GM15510 (cell line): Measurements from ENCODE around the gene CHI3L1.

Experiments
- POLR2A ChIP-seq: IDR thresholded peaks from 3 replicates; pipeline ENCODE4 v1.6.1; 2011; ENCODE audit warnings: borderline replicate concordance; ENCODE audit not compliant: insufficient read length; ENCODE audit errors: extremely low read depth

Gene CHI3L1

GRCh38 chr1:203213126-203213525 is 26.6 kb upstream of the CHI3L1 start:
- TF ChIP-seq POLR2A = no peak

GRCh38 chr1:203211812-203212211 is 25.3 kb upstream of the CHI3L1 start:
- no peak for TF ChIP-seq POLR2A

GRCh38 chr1:203210988-203211387 is 24.5 kb upstream of the CHI3L1 start:
- no peak for TF ChIP-seq POLR2A

- TF ChIP-seq POLR2A = no peak
These were observed 23.8 kb upstream of the CHI3L1 start for GRCh38 chr1:203210350-203210749.

GRCh38 chr1:203208181-203208580 is 21.7 kb upstream of the CHI3L1 start:
- no peak for TF ChIP-seq POLR2A

- no peak for TF ChIP-seq POLR2A
These were observed 21.2 kb upstream of the CHI3L1 start for GRCh38 chr1:203207751-203208150.

GRCh38 chr1:203206129-203206687 is 19.7 kb upstream of the CHI3L1 start:
- TF ChIP-seq POLR2A = no peak

GRCh38 chr1:203204756-203205155 is 18.3 kb upstream of the CHI3L1 start:
- TF ChIP-seq POLR2A = no peak

- TF ChIP-seq POLR2A = no peak
These were observed 16.1 kb upstream of the CHI3L1 start for GRCh38 chr1:203202431-203203245.

GRCh38 chr1:203201516-203202205 is 15.2 kb upstream of the CHI3L1 start:
- TF ChIP-seq POLR2A = no peak

GRCh38 chr1:203200916-203201315 is 14.4 kb upstream of the CHI3L1 start:
- no peak for TF ChIP-seq POLR2A

- no peak for TF ChIP-seq POLR2A
These were observed 13.5 kb upstream of the CHI3L1 start for GRCh38 chr1:203199816-203200571.

GRCh38 chr1:203199481-203199815 is 12.9 kb upstream of the CHI3L1 start:
- TF ChIP-seq POLR2A = no peak

- TF ChIP-seq POLR2A = no peak
These were observed 12.5 kb upstream of the CHI3L1 start for GRCh38 chr1:203199002-203199401.

- no peak for TF ChIP-seq POLR2A
These were observed 11.1 kb upstream of the CHI3L1 start for GRCh38 chr1:203197625-203198024.
